GM20431 (cell line): Measurements from ENCODE around the gene FBXW11.
"Not testable (repeated sequence)": the region's sequence is repeated elsewhere in the genome, so short reads cannot be mapped to it uniquely, and the experiment has no call there.

ENCODE experiments used
- in situ Hi-C: fragments of 300-500 bp; cut with MseI, MboI; formaldehyde crosslinking; loops from one replicate; pipeline ENCODE4 v1.15.0; 2020; ENCODE audit warnings: low sequenced_read_pairs; ENCODE audit not compliant: unreplicated experiment

FBXW11 gene

DNA sequence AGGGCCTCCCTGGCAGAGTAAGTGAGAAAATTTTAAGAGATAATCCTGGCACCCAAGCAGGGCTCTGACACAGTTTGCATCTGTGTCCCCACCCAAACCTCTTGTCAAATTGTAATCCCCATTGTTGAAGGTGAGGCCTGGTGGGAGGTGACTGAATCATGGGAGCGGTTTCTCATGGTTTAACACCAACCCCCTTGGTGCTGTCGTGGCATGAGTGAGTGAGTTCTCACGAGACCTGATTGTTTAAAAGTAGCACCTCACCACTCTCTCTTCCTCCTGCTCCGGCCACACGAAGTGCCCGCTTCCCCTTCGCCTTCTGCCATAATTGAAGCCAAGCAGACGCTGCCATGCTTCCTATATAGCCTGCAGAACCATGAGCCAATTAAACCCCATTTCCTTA lies 80.1 kb downstream of the FBXW11 start:
- in situ Hi-C loops: no loop called here

DNA sequence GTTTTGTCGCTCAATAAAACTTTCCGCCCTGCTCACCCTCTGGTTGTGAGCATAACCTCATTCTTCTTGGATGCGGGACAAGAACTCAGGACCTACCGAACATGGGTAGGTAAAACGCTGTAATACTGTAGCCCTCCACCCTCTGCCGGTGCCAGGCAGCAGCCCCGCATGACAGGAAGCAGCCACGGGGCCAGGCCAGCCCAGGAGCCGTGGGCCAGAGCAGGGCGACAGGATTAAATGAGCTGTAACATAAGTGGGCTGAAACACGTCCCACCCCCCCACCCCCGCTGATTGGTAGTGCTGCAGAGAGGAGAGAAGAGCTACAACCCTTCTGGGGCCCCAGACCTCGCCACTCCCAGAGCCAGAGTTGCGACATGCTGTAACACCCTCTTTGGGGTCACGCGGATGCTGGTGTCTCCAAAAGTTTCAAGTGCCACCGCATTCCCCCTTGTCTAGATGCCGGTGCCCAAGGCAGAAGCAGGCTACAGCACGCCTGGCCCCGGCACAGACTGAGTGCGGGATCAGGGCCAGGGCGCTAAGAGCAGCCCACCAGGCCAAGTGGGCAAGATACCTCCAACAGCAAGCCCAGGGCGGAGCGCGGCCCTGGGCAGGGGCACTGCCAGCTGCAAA lies 81.8 kb downstream of the FBXW11 start:
- in situ Hi-C loops: no loop called here

DNA sequence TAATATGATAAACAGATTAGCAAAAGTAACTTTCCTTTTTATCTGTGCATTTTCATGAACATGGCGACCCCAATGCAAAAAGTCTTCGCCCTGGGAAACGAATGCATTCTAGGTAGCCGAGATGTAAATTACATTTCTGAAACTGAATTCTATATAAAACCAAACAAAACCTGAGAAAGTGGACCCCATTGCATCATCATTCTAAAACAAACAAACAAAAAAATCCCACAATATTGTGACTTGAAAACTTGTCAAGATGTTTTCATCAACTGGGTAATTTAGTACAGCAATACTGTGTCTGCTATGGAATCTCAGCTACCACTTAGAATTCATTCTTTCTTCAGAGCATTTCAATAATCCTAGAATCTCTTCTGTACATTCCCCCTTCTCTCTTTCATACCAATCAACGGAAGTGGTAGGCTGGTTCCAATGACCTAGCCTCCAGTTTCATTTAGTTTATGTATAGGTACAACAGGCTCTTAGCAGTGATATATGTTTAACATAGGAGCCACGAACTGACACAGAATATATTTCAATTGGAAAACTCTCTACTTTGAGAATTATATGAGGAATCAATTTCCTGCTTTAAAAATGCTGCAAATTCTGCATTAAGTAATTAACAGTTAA lies 85.6 kb downstream of the FBXW11 start:
- in situ Hi-C loops: no loop called here

DNA sequence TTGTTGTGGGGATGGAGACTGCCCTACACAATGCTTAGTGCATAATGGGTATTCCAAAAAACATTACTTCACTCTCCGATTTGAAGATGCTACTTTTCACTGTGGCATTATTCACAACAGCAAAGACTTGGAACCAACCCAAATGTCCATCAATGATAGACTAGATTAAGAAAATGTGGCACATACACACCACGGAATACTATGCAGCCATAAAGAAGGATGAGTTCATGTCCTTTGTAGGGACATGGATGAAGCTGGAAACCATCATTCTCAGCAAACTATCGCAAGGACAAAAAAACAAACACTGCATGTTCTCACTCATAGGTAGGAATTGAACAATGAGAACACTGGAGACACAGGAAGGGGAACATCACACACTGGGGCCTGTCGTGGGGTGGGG lies 90.7 kb downstream of the FBXW11 start:
- in situ Hi-C loops: not testable (repeated sequence)

DNA sequence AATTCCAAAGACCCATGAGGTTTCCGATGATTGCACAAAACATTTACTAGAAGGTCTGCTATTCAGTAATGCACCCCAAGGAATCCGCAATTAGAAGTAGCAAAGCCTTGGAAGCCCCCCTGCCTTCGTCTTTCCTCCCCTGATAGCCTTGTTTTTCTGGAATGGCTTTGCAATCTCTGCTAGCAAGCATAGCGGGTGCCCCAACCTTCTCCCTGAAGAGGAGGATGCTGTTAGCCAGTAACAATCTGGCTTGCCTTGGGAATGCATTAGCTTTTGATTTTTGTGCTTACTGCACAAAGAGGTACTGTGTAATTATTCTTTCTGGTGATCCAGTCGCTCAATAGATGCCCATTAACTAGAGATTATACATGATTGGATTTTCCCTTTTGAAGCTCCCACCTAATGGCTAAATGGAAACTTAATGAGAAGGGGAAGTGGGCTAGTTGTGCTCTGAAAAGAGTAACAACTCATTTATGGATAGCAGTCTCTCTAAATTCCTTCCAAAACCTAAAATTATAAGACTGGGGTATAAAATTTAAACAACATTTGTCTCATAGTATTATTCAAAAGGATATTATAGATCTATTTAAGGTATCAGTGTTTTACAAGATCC lies 91.6 kb downstream of the FBXW11 start:
- in situ Hi-C loops: no loop called here

DNA sequence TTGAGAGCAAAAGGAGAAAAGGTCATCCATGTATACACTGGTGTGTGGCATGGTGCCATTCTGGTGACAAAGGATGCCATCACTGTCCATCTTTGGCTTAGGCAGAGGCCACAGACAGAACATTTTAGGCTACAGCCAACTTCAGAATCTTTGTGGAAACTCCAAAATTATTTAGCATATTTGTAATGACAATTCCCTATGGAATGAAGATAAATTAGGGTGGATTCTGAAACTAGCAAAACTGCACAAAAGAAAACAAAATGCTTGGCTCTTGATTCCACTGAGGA lies 92.5 kb downstream of the FBXW11 start:
- in situ Hi-C loops: no loop called here

DNA sequence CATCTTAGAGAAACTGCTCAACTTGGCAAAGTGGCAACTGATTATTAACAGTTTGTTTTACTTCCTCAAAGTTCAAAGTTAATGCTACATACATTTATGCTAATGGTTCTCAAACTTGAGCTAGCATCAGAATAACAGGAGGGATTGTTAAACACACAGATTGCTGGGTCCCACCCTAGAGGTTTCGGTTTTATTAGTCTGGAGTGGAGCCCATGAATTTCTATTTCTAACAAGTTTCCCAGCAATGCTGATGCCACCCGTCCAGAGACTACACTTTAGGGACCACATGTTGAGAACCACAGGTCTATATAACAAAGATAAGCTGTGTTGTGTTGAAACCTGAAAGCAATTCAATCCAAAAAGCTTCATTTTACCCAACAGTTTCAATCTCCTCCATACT lies 95.3 kb downstream of the FBXW11 start:
- in situ Hi-C loops: no loop called here

DNA sequence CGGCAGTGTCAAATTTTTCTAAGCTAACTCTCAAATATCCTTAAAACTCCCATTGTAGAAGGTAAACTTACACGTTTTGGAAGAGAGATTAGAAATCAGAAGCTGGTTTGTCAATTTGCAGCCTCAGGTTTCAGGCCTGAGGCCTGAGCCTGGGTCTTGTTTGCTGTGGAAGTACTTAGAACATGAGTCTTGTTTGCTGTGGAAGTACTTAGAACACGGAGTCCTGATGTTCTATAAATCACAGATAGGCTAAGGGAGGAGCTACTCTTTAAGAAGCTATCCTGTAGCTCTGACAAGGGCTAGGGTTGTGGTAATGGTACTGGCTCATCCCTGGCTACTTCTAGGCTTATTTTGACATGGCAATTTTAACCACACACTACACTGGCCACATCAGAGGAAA lies 97.8 kb downstream of the FBXW11 start:
- in situ Hi-C loops: loop anchor here (10.0 kb wide), 1 partner anchor 136 kb away; no protein-coding TSS in a partner anchor

DNA sequence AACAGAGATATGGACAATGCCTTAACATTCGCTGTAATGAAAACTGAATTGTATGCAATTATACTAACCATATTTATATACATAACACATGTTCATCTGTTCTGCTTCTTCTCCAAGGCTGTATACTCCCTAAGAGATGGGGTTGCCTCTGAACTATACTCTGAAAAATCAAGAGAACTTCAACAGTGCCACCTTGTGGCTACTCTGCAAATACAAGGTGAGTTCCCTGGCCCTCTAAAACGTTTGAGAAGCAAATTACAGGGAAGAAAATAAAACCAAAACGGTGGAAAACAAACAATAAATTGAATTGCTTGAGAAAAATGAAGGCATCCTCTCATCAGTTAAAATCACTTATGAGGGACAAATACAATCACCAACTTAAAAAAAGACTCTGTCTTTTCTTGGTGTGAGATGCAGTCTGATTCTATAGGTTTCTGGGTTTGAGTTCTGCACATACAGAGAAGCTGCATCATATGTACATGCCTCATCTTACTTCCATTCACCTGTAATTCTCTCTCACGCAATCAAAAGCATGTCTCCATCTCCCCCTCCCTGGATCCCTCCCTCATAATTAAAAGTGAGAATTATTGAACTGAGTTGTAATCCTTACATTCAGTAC lies 98.6 kb downstream of the FBXW11 start:
- in situ Hi-C loops: loop anchor here (10.0 kb wide), 1 partner anchor 137 kb away; no protein-coding TSS in a partner anchor

DNA sequence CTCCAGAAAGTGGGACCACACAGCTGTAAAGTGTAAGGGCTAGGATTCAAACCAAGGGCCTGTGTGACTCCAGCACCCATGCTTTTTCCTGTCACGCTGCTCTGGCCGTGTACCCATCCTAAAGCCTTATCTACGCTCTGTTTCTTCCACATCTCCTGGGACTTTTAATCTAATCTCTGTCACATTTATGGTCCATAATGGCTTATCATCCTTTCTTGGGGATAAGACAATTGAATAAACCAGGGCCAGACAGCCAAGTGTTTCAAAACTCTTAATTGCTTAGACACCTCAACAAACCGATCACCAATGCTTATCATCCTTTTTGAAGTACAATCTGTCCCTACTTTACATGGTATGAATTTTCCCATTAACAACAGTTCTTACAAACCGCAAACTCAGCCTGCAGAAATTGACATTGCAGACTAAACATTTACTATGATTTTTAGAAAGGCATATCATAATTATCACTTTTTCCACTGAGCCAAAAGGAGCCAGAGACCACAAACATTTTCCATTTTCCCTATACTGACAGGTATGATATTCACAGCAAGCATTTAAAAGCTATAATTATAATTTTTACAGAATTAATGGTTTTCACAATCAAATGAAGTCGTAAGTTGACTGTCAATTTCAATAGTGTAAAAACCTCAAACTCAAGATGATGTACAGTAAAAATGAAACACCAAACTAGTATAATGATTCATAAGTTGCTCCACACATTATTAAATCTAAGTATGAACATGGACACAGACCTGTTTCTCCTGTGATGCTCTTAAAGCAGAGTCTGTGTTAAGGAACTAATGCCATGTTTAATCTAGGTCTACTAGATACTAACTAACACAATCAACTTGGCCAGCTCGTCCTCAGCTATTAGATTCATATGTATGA lies 99.5 kb downstream of the FBXW11 start:
- in situ Hi-C loops: loop anchor here (10.0 kb wide), 1 partner anchor 138 kb away; no protein-coding TSS in a partner anchor

DNA sequence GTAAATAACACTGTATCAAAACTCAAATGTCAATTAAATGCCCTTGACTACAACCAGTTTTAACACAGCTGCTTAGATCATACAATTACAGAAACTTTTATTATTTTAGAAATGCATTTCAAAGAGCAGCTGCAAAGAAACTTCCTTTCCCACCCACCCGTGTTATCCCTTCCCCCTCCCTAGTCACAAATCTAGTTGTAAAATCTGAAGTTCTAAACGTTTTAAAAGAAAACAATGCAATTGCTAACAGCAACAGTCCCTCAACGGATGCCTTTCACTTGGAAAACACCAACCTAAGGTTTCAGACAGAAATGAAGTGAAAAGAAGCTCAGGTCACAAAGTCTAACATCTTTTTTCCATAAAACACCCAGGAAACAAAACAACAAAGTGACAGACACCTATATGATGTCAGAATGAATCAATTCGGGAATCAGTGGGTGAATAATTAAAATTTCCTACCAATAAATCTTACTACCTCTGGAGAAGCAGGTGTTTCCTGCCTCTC lies 100.3 kb downstream of the FBXW11 start:
- in situ Hi-C loops: loop anchor here (10.0 kb wide), 1 partner anchor 139 kb away; no protein-coding TSS in a partner anchor

DNA sequence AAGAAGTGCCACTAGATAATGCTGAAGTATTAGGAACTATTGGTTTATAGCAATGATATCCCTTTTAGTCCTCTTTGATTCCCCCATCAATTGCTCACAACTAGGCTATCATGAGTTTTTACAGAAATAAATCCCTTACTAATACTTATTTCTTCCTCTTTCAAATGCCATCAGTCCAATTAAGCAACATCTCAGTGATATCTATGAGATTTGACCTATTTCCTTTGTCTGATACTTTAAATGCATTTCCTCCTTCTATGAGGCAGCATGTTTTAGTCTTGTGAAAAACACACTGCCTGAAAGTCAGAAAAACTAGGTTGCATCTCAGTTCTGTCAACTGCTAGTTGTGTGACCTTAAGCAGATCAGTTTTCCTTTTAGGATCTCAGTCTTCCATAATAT lies 101.6 kb downstream of the FBXW11 start:
- in situ Hi-C loops: loop anchor here (10.0 kb wide), 1 partner anchor 140 kb away; no protein-coding TSS in a partner anchor

DNA sequence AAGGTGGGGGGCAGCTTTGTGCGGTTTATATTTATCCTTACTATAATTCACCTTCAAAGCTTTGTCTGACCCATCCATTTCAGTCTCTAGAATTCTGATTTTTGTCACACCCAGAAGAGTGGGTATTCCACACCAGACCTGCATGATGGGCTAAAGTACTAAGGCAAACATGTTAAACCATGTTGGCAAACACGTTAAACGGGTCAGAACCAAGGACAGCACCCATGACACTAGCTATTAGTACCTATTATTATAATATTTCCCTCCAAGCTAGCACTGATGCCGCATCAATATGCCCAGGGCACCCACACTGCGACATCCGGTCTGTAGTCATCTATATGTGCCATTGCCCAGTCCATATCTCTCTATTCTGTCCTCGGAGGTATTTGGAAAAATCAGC lies 104.7 kb downstream of the FBXW11 start:
- in situ Hi-C loops: loop anchor here (10.0 kb wide), 1 partner anchor 143 kb away; no protein-coding TSS in a partner anchor

DNA sequence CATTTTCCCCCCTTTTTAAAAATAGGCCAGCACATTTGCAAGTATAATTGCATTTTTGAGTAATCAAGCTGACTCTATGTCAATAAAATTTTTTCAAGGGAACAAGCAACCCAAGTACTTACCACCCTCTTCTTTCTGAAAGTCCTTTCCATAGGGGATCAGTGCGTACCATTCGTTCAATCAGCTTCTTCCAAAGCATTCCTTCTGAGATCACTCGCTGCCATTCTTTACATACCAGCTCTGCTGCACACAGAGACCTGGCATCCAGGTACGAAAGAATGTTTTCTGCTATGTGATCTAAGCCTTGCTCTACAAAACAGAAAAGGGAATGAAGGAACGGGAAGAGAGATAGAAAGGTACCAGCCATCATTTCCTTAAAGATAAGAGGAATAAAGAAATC lies 106.6 kb downstream of the FBXW11 start:
- in situ Hi-C loops: loop anchor here (10.0 kb wide), 1 partner anchor 145 kb away; no protein-coding TSS in a partner anchor

DNA sequence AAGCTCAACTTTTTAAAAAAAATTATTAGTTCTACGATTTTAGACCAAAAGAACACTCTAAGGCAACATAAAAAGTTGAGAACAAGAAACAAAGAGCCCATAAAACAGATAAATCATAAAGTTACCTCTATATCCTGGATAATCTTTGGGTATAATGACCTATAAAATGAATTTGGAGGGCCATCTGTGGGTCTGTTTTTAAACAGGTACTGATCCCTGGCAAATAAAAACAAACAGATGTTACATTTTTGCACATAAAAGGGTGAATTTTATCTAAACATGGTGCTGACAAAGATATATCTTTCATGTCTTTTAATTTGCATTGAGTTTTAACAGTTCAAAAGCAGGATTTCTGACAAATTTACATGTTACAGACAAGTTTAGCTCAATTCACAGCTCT lies 107.6 kb downstream of the FBXW11 start:
- in situ Hi-C loops: no loop called here

DNA sequence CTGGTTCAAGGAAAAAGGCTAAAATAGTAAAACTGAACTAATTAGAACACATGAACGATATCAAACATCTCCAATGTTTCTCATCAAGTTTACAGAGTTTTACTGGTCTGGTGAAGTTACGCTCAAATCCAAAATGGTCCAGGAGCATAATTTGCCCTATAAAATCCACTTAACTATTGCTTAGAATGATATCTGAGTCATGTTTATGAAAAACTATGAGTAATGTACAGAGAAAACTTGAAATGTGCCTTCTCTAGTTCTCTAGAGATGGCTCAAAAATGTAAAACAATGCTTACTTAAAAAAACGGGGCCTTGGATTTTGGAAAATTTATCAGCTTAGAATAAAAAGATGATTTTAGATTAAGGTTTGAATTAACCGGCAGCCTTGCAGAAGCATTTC lies 108.1 kb downstream of the FBXW11 start:
- in situ Hi-C loops: no loop called here

DNA sequence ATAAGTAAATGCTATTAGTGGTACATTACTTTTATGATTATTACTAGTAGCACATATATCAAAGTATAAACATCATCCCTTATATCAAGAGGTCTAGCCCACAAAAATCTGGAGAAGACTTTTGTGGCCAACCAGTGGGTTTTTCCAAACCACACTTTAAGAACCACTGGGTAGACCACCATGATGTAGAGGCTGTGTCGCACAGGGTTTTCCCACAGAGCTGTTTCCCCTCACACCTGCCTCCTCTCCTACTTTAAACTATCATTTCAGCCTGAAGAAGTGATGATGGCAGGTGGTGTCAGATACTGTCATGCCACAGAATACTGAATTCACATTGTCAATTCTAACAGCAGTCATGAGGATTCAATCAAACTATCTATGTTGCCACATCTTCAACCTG lies 109.2 kb downstream of the FBXW11 start:
- in situ Hi-C loops: no loop called here

DNA sequence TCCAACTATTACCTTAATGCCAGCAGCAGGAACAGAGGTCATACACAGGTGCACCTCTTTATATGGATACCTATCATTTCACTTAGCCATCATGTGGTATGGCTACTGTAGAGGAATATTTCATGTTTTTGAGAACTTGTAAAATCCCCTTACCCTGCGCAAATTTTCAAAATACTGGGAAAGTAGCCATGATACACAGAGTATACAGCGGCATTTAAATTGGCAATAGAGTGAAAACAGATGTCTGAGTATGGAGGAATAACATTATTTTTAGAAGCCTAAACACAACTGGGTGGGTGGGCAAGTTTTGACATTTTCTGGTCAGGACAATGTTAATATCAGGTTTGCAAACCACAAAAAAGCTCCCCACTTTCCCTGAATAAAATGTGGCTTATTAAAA lies 111.4 kb downstream of the FBXW11 start:
- in situ Hi-C loops: no loop called here

DNA sequence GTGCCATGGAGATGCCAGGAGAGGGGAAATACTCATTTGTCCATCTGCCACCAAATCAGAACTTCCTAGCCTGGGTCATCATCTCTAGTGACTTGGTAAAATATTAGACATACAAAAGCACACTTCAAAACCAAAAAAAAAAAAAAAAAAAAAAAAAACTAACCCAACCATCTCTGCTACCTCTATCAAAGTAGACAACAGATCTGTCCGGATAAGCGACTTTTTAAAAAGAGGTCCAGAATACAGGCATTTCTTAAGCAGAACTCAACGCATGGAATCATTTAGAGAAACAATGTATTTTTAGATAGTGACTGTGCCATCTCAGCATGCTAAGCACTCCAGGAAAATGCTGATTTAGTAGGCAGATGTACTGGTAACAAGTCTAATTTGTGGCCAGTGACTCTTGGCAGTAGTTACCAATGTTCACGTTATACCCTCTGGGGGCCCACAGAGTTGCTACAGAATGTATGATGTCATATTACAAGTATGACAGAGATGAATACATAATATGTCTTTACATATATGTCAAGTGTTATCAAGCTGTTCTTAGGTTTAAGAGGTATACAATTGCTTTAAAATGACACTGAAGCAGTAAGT lies 113.0 kb downstream of the FBXW11 start:
- in situ Hi-C loops: no loop called here

DNA sequence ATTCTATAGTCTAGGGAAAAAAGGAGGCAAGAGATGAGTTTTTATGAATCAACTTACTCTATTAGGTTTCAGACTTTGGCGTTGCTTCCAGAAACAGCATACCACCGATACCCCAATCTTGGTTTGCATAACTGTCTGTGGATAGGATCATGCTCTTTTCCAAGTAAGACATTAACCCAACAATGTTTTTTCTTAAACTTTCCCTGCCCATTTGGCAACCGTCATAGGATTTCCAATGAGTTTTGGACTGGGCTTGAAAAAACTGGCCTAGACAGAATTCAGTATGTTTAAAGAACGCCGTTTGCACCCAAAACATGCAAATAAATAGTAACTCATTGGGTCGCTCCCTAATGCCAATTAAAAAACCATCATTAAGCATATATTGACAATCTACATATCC lies 114.8 kb downstream of the FBXW11 start:
- in situ Hi-C loops: no loop called here
